KOPT-K1 (cell line): Measurements from ENCODE around the gene PDE4B.

Experiments used
- H3K27ac ChIP-seq: fragments of 200-600 bp; sonication (generic); 2 replicates; pipeline ENCODE4 v1.5.1; 2016; ENCODE audit warnings: antibody characterized with exemption, mild to moderate bottlenecking, low read depth, low read length; ENCODE audit not compliant: poor library complexity, severe bottlenecking
- H3K36me3 ChIP-seq: fragments of 200-600 bp; sonication (generic); 2 replicates; pipeline ENCODE4 v1.5.1; 2017; ENCODE audit warnings: antibody characterized with exemption, mild to moderate bottlenecking, low read length, moderate library complexity; ENCODE audit not compliant: insufficient read depth
- H3K9me3 ChIP-seq: fragments of 200-600 bp; sonication (generic); 2 replicates; pipeline ENCODE4 v1.5.1; 2017; ENCODE audit warnings: antibody characterized with exemption, low read length, mild to moderate bottlenecking; ENCODE audit not compliant: insufficient read depth, poor library complexity, severe bottlenecking

PDE4B gene

GRCh38 chr1:65889441-65889840, 96.7 kb downstream of the PDE4B start:
- no peaks in the 10 kb centered on the region for H3K9me3 ChIP-seq
- H3K36me3 ChIP-seq, result no peaks in the 10 kb centered on the region
- no peak overlapping the region for H3K27ac ChIP-seq

GRCh38 chr1:65890201-65890843, 97.6 kb downstream of the PDE4B start:
- Histone ChIP-seq H3K36me3 (no peaks in the 10 kb centered on the region), H3K9me3 (no peaks in the 10 kb centered on the region), H3K27ac (no peak overlapping the region)

GRCh38 chr1:65894738-65895605, 102.3 kb downstream of the PDE4B start:
- Histone ChIP-seq H3K36me3 (no peaks in the 10 kb centered on the region), H3K27ac (no peak overlapping the region), H3K9me3 (no peaks in the 10 kb centered on the region)

GRCh38 chr1:65896721-65897120, 104.0 kb downstream of the PDE4B start:
- no peak overlapping the region for H3K27ac ChIP-seq
- H3K9me3 ChIP-seq, result no peaks in the 10 kb centered on the region

GRCh38 chr1:65897485-65897884, 104.8 kb downstream of the PDE4B start:
- Histone ChIP-seq H3K9me3 (no peaks in the 10 kb centered on the region), H3K27ac (no peak overlapping the region), H3K36me3 (no peaks in the 10 kb centered on the region)

More at GRCh38 chr1:65896721-65897120, 104.0 kb downstream of the PDE4B start:
- H3K36me3 ChIP-seq, result no peaks in the 10 kb centered on the region

GRCh38 chr1:65904681-65905083, 112.0 kb downstream of the PDE4B start:
- Histone ChIP-seq H3K27ac (no peak overlapping the region), H3K9me3 (no peaks in the 10 kb centered on the region), H3K36me3 (no peaks in the 10 kb centered on the region)

GRCh38 chr1:65910432-65910831, 117.7 kb downstream of the PDE4B start:
- Histone ChIP-seq H3K9me3 (no peaks in the 10 kb centered on the region), H3K36me3 (no peaks in the 10 kb centered on the region), H3K27ac (no peak overlapping the region)

GRCh38 chr1:65911679-65912078, 119.0 kb downstream of the PDE4B start:
- Histone ChIP-seq H3K27ac (no peak overlapping the region), H3K9me3 (no peaks in the 10 kb centered on the region), H3K36me3 (no peaks in the 10 kb centered on the region)

GRCh38 chr1:65918564-65918963, 125.9 kb downstream of the PDE4B start:
- no peaks in the 10 kb centered on the region for H3K9me3 ChIP-seq
- no peak overlapping the region for H3K27ac ChIP-seq
- no peaks in the 10 kb centered on the region for H3K36me3 ChIP-seq

GRCh38 chr1:65921446-65921845, 128.8 kb downstream of the PDE4B start:
- Histone ChIP-seq H3K36me3 (no peaks in the 10 kb centered on the region), H3K9me3 (no peaks in the 10 kb centered on the region), H3K27ac (no peak overlapping the region)

- H3K9me3 ChIP-seq, result no peaks in the 10 kb centered on the region
Measured at GRCh38 chr1:65924471-65924870, 131.8 kb downstream of the PDE4B start.

GRCh38 chr1:65938506-65938905, 145.8 kb downstream of the PDE4B start:
- Histone ChIP-seq H3K9me3 (no peaks in the 10 kb centered on the region), H3K27ac (no peak overlapping the region), H3K36me3 (no peaks in the 10 kb centered on the region)

More at GRCh38 chr1:65924471-65924870, 131.8 kb downstream of the PDE4B start:
- no peak overlapping the region for H3K27ac ChIP-seq
- no peaks in the 10 kb centered on the region for H3K36me3 ChIP-seq

- H3K27ac ChIP-seq, result no peak overlapping the region
- H3K36me3 ChIP-seq, result no peaks in the 10 kb centered on the region
- H3K9me3 ChIP-seq, result no peaks in the 10 kb centered on the region
Measured at GRCh38 chr1:65939191-65939590, 146.5 kb downstream of the PDE4B start.

GRCh38 chr1:65939636-65940035, 146.9 kb downstream of the PDE4B start:
- Histone ChIP-seq H3K36me3 (no peaks in the 10 kb centered on the region), H3K27ac (no peak overlapping the region), H3K9me3 (no peaks in the 10 kb centered on the region)

GRCh38 chr1:65940126-65940525, 147.4 kb downstream of the PDE4B start:
- Histone ChIP-seq H3K27ac (no peak overlapping the region), H3K36me3 (no peaks in the 10 kb centered on the region), H3K9me3 (no peaks in the 10 kb centered on the region)

GRCh38 chr1:65942476-65942875, 149.8 kb downstream of the PDE4B start:
- H3K36me3 ChIP-seq, result no peaks in the 10 kb centered on the region
- no peak overlapping the region for H3K27ac ChIP-seq
- no peaks in the 10 kb centered on the region for H3K9me3 ChIP-seq
